CD4-positive, alpha-beta memory T cell (primary cell): ENCODE data around the gene FNDC3B. TPM values are rescaled to one million over a fixed set of nuclear protein-coding genes. Genes with fewer than 3 reads are reported as not detected.

ENCODE experiments used
- CTCF ChIA-PET: fragments of 350-600 bp; sonication (Branson Sonifier 250); formaldehyde crosslinking; loops from one replicate; lab custom pipeline; 2021; ENCODE audit warnings: inconsistent platforms; ENCODE audit not compliant: partially characterized antibody; lab: Charles Lee
- POLR2A ChIA-PET: fragments of 350-600 bp; sonication (Branson Sonifier 250); formaldehyde crosslinking; loops from one replicate; lab custom pipeline; 2021; ENCODE audit not compliant: partially characterized antibody; lab: Charles Lee
- DNase-seq, 5 donors: peaks; one replicate each; pipeline versions ENCODE4 v3.0.0 to v3.0.0-alpha.2; 2020 to 2022; ENCODE audit warnings: mixed read lengths in 1 of 5
- H3K27ac ChIP-seq: one replicate; pipeline ENCODE4 v1.7.0; 2013; ENCODE audit warnings: low read depth, low read length
- H3K27me3 ChIP-seq: 2 replicates; pipeline ENCODE4 v1.7.0; 2013; ENCODE audit warnings: mild to moderate bottlenecking, low read length, moderate library complexity; ENCODE audit not compliant: insufficient read depth
- H3K36me3 ChIP-seq: 2 replicates; pipeline ENCODE4 v1.7.0; 2013; ENCODE audit warnings: mild to moderate bottlenecking, low read length, moderate library complexity; ENCODE audit not compliant: insufficient read depth
- H3K4me1 ChIP-seq: 2 replicates; pipeline ENCODE4 v1.7.0; 2013; ENCODE audit warnings: mild to moderate bottlenecking, low read length, moderate library complexity; ENCODE audit not compliant: insufficient read depth
- H3K4me3 ChIP-seq, 2 donors: one replicate each; pipeline ENCODE4 v1.7.0; 2013; ENCODE audit warnings: low read length in 2 of 2, mild to moderate bottlenecking in 1 of 2
- H3K9me3 ChIP-seq, 2 donors: one replicate each; pipeline ENCODE4 v1.7.0; 2013; ENCODE audit warnings: low read length in 2 of 2, control low read depth in 1 of 2; ENCODE audit not compliant: control insufficient read depth in 1 of 2
- H3K27ac Mint-ChIP-seq, 7 donors: one replicate each; pipeline ENCODE4 v1.8.0; 2020 to 2021; ENCODE audit warnings: mixed read lengths in 7 of 7, mild to moderate bottlenecking in 6 of 7, inconsistent platforms in 3 of 7, moderate library complexity in 3 of 7
- H3K27me3 Mint-ChIP-seq, 2 donors: one replicate each; pipeline ENCODE4 v1.8.0; 2020 to 2021; ENCODE audit warnings: mixed read lengths in 2 of 2
- H3K36me3 Mint-ChIP-seq, 2 donors: one replicate each; pipeline ENCODE4 v1.8.0; 2020 to 2021; ENCODE audit warnings: mixed read lengths in 2 of 2, inconsistent platforms in 1 of 2, mild to moderate bottlenecking in 1 of 2
- H3K4me1 Mint-ChIP-seq, 4 donors: one replicate each; pipeline ENCODE4 v1.8.0; 2020 to 2021; ENCODE audit warnings: mixed read lengths in 4 of 4, mild to moderate bottlenecking in 1 of 4
- H3K4me3 Mint-ChIP-seq, 8 donors: one replicate each; pipeline ENCODE4 v1.8.0; 2020 to 2021; ENCODE audit warnings: mixed read lengths in 8 of 8, mild to moderate bottlenecking in 7 of 8, moderate library complexity in 6 of 8, inconsistent platforms in 3 of 8
- H3K9me3 Mint-ChIP-seq, 8 donors: one replicate each; pipeline ENCODE4 v1.8.0; 2020 to 2021; ENCODE audit warnings: mixed read lengths in 8 of 8, mild to moderate bottlenecking in 5 of 8, inconsistent platforms in 3 of 8, moderate library complexity in 1 of 8
- intact Hi-C: fragments of 100-400 bp; cut with micrococcal nuclease; formaldehyde crosslinking; loops from one replicate; pipeline ENCODE4 v1.15.1; 2023
- polyA plus RNA-seq, 2 donors: library from polyadenylated mRNA; unstranded; fragments of 300-500 nt; fragmentation: Illumina TruSeq; gene quantifications; one replicate each; pipeline ENCODE4 v1.2.3, GENCODE V29; 2021
- total RNA-seq, 2 experiments: library from RNA; stranded (reverse); gene quantifications; one replicate each; pipeline ENCODE4 v1.2.3, GENCODE V29; 2021

The FNDC3B gene
- total and polyA plus RNA-seq, 4 experiments from 2014 or later, result 10.9 to 18.2 (median 14.8) TPM

- intact Hi-C loops, result no loop called here
- no peak overlapping the region for H3K27ac ChIP-seq
- no peak overlapping the region for H3K4me3 ChIP-seq
- H3K4me1 ChIP-seq, result no peaks in the 10 kb centered on the region
- H3K9me3 ChIP-seq, result no peaks in the 10 kb centered on the region
- DNase-seq, result no peak
- H3K36me3 ChIP-seq, result no peaks in the 10 kb centered on the region
- no peaks in the 10 kb centered on the region for H3K27me3 ChIP-seq
- Mint-ChIP-seq H3K27me3 (no peaks in the 10 kb centered on the region), H3K4me1 (peaks cover 8 to 20% (median 11%) of the 10 kb centered on the region in 4 donors), H3K27ac (no peak overlapping the region), H3K4me3 (peak overlapping the region in 1 of 8 donors; percentile 8), H3K36me3 (peaks cover 6 to 9% of the 10 kb centered on the region in 2 donors), H3K9me3 (peaks cover 0 to 2% (median 0%) of the 10 kb centered on the region in 8 donors)
- CTCF ChIA-PET, result no interaction called here
- POLR2A ChIA-PET, result no interaction called here
Measured at GRCh38 chr3:172193436-172193835, 154.1 kb downstream of the FNDC3B start.

- intact Hi-C loops, result no loop called here
- Mint-ChIP-seq H3K27ac (peak overlapping the region in 1 of 7 donors; percentile 27), H3K4me1 (peaks cover 8 to 20% (median 11%) of the 10 kb centered on the region in 4 donors), H3K9me3 (peaks cover 0 to 2% (median 0%) of the 10 kb centered on the region in 8 donors), H3K27me3 (no peaks in the 10 kb centered on the region), H3K36me3 (peaks cover 7 to 13% of the 10 kb centered on the region in 2 donors), H3K4me3 (no peak overlapping the region)
- ChIA-PET POLR2A (no interaction called here), CTCF (no interaction called here)
- Histone ChIP-seq H3K36me3 (no peaks in the 10 kb centered on the region), H3K27me3 (no peaks in the 10 kb centered on the region), H3K27ac (no peak overlapping the region), H3K4me1 (no peaks in the 10 kb centered on the region), H3K4me3 (no peak overlapping the region), H3K9me3 (no peaks in the 10 kb centered on the region)
- DNase-seq, result peak in 1 of 5 donors; percentile 6
Measured at GRCh38 chr3:172194702-172195406, 155.5 kb downstream of the FNDC3B start.

- DNase-seq, result no peak
- H3K27ac Mint-ChIP-seq, result no peak overlapping the region
- no peaks in the 10 kb centered on the region for H3K27me3 Mint-ChIP-seq
- H3K4me3 Mint-ChIP-seq, result no peak overlapping the region
- Histone ChIP-seq H3K27me3 (no peaks in the 10 kb centered on the region), H3K4me1 (no peaks in the 10 kb centered on the region), H3K4me3 (no peak overlapping the region), H3K27ac (no peak overlapping the region), H3K9me3 (no peaks in the 10 kb centered on the region), H3K36me3 (no peaks in the 10 kb centered on the region)
- peaks cover 8 to 20% (median 12%) of the 10 kb centered on the region in 4 donors for H3K4me1 Mint-ChIP-seq
- H3K9me3 Mint-ChIP-seq, result peaks cover 0 to 2% (median 0%) of the 10 kb centered on the region in 8 donors
- CTCF ChIA-PET, result no interaction called here
- peaks cover 7 to 16% of the 10 kb centered on the region in 2 donors for H3K36me3 Mint-ChIP-seq
- POLR2A ChIA-PET, result no interaction called here
- intact Hi-C loops, result no loop called here
Measured at GRCh38 chr3:172195407-172195754, 156.0 kb downstream of the FNDC3B start.

- H3K4me1 Mint-ChIP-seq, result peaks cover 7 to 20% (median 9%) of the 10 kb centered on the region in 4 donors
- H3K9me3 ChIP-seq, result no peaks in the 10 kb centered on the region
- H3K36me3 Mint-ChIP-seq, result peaks cover 10 to 23% of the 10 kb centered on the region in 2 donors
- intact Hi-C loops, result no loop called here
- no peaks in the 10 kb centered on the region for H3K27me3 Mint-ChIP-seq
- ChIA-PET CTCF (no interaction called here), POLR2A (no interaction called here)
- no peak overlapping the region for H3K4me3 ChIP-seq
- no peak overlapping the region for H3K27ac Mint-ChIP-seq
- H3K4me3 Mint-ChIP-seq, result no peak overlapping the region
- no peak overlapping the region for H3K27ac ChIP-seq
- no peaks in the 10 kb centered on the region for H3K27me3 ChIP-seq
- no peak for DNase-seq
- H3K36me3 ChIP-seq, result no peaks in the 10 kb centered on the region
- peaks cover 0 to 3% (median 2%) of the 10 kb centered on the region in 8 donors for H3K9me3 Mint-ChIP-seq
- H3K4me1 ChIP-seq, result no peaks in the 10 kb centered on the region
Measured at GRCh38 chr3:172197344-172197743, 158.0 kb downstream of the FNDC3B start.

- Histone ChIP-seq H3K27ac (no peak overlapping the region), H3K4me1 (no peaks in the 10 kb centered on the region), H3K27me3 (no peaks in the 10 kb centered on the region), H3K4me3 (no peak overlapping the region), H3K36me3 (no peaks in the 10 kb centered on the region), H3K9me3 (no peaks in the 10 kb centered on the region)
- ChIA-PET POLR2A (no interaction called here), CTCF (no interaction called here)
- peaks cover 16 to 34% of the 10 kb centered on the region in 2 donors for H3K36me3 Mint-ChIP-seq
- H3K9me3 Mint-ChIP-seq, result peaks cover 0 to 12% (median 4%) of the 10 kb centered on the region in 8 donors
- peaks cover 7 to 18% (median 9%) of the 10 kb centered on the region in 4 donors for H3K4me1 Mint-ChIP-seq
- H3K4me3 Mint-ChIP-seq, result no peak overlapping the region
- no peak for DNase-seq
- intact Hi-C loops, result no loop called here
- H3K27ac Mint-ChIP-seq, result no peak overlapping the region
- no peaks in the 10 kb centered on the region for H3K27me3 Mint-ChIP-seq
Measured at GRCh38 chr3:172198428-172198827, 159.1 kb downstream of the FNDC3B start.

- H3K36me3 ChIP-seq, result no peaks in the 10 kb centered on the region
- H3K4me3 ChIP-seq, result no peak overlapping the region
- no peak overlapping the region for H3K4me3 Mint-ChIP-seq
- peaks cover 0 to 6% (median 2%) of the 10 kb centered on the region in 4 donors for H3K4me1 Mint-ChIP-seq
- H3K27ac Mint-ChIP-seq, result peak overlapping the region in 1 of 7 donors; percentile 45
- POLR2A ChIA-PET, result no interaction called here
- no peaks in the 10 kb centered on the region for H3K4me1 ChIP-seq
- no peaks in the 10 kb centered on the region for H3K27me3 ChIP-seq
- peaks cover 0 to 27% (median 14%) of the 10 kb centered on the region in 8 donors for H3K9me3 Mint-ChIP-seq
- peaks cover 0 to 4% of the 10 kb centered on the region in 2 donors for H3K9me3 ChIP-seq
- intact Hi-C loops, result no loop called here
- DNase-seq, result no peak
- H3K27me3 Mint-ChIP-seq, result no peaks in the 10 kb centered on the region
- H3K27ac ChIP-seq, result no peak overlapping the region
- peaks cover 26 to 44% of the 10 kb centered on the region in 2 donors for H3K36me3 Mint-ChIP-seq
- CTCF ChIA-PET, result no interaction called here
Measured at GRCh38 chr3:172199850-172200369, 160.5 kb downstream of the FNDC3B start.

GRCh38 chr3:172201136-172201869 lies 161.9 kb downstream of the FNDC3B start:
- Histone ChIP-seq H3K27me3 (no peaks in the 10 kb centered on the region), H3K27ac (no peak overlapping the region), H3K4me3 (no peak overlapping the region), H3K36me3 (no peaks in the 10 kb centered on the region), H3K4me1 (no peaks in the 10 kb centered on the region), H3K9me3 (peaks cover 0 to 10% of the 10 kb centered on the region in 2 donors)
- peaks cover 35 to 51% of the 10 kb centered on the region in 2 donors for H3K36me3 Mint-ChIP-seq
- H3K9me3 Mint-ChIP-seq, result peaks cover 0 to 41% (median 24%) of the 10 kb centered on the region in 8 donors
- no peaks in the 10 kb centered on the region for H3K27me3 Mint-ChIP-seq
- ChIA-PET POLR2A (no interaction called here), CTCF (no interaction called here)
- H3K4me1 Mint-ChIP-seq, result peaks cover 0 to 3% (median under 1%) of the 10 kb centered on the region in 4 donors
- intact Hi-C loops, result no loop called here
- H3K27ac Mint-ChIP-seq, result peak overlapping the region in 1 of 7 donors; percentile 7
- no peak overlapping the region for H3K4me3 Mint-ChIP-seq
- no peak for DNase-seq
